ENCODE measurements around the gene EXPH5.

GRCh38 chr11:108500721-108501120 is 92.8 kb downstream of the EXPH5 start:
- TF ChIP-seq CTCF (optimal IDR thresholded peaks at IDR 0.05 in 1 of 3, IDR thresholded peaks at IDR 0.05 in 1 of 3, conservative IDR thresholded peaks at IDR 0.05 in 1 of 3; ENCODE audit: extremely low read depth in 1 of 3, insufficient read depth in 2 of 3, low read length in 3 of 3), result no peak
- TF ChIP-seq EZH2 (IDR thresholded peaks at IDR 0.05; ENCODE audit: low read length), result no peak

All from keratinocyte (primary cell).